Stimulated activated CD4-positive, alpha-beta T cell treated with anti-CD3 and anti-CD28 coated beads, Interleukin-12 subunit alpha, Interleukin-12 subunit beta, amount 100 ng/mL, for 4 hours (primary cell): ENCODE measurements around the gene ZNRF1.

Experiments used
- DNase-seq: peaks from one replicate; pipeline ENCODE4 v3.0.0-alpha.2; 2020

The ZNRF1 gene

DNA sequence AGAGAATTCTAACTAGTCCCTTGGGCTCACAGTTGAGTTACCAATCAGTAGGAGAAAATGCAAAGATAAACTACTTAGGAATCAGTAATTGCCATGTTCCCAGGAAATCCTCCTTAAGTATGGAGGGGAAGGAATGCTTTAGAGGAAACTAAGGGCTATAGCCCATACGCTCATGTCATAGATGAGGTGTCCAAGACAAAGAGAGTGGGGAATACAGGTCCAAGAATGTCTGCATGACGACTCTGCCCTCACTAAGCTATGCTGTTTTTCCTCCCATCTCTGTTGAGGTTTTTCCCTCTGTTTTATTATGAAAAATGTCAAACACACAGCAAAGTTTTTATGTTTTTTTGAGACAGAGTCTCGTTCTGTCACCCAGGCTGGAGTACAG is 101.8 kb downstream of the ZNRF1 start:
- DNase-seq = no peak

DNA sequence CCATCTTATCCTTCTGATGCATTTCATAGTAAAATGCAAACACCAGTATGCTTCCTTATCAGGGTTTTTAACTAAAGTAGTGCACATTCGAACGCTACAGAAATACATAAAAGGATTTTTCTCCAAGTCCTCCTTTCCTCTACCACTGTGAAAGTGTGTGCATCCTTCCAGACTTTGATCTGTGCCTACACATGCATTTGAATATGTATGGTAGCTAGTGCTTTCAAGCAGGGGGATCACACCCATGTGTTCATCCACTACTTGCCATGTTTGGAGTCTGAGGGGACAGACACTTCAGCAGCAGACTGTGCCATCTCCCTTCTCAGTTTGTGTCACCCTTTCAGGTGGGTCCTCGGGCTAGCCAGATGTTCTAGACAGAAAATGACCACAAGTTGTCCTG is 102.8 kb downstream of the ZNRF1 start:
- DNase-seq = no peak

DNA sequence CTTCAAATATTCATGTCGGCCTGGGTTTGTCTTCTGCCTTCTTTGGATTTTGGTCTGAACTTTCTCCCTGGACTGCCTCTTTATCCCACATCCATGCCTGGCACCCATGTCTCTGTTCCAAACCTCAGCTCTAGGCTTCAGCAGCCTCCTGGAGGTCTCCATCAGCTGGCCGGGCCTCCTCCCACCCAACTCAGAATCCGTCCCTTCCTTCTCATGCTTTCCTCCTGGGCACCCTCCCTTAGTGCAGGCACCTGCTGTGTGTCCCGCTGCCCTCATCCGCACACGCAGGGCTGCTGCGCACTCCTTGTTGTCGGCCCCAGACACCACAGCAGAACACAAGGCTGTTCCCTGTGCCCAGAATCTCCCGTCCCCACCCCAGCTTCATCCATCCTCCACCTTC is 103.8 kb downstream of the ZNRF1 start:
- no peak for DNase-seq

DNA sequence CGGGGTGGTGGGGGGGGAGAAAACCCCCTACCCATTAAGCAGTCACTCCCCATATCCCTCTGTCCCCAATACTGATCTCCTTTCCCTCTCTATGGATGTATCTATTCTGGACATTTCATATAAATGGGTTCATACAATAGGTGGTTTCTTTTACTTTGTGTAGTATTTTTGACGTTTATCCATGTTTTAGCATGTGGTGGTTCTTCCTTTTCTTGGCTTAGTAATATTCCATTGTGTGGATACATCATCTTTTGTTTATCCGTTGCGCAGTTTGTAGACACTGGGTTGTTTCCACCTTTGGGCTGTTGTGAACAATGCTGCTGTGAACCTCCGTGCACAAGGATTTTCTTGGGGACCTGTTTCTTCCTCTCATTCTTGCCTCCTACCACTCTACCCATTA is 105.2 kb downstream of the ZNRF1 start:
- no peak for DNase-seq

DNA sequence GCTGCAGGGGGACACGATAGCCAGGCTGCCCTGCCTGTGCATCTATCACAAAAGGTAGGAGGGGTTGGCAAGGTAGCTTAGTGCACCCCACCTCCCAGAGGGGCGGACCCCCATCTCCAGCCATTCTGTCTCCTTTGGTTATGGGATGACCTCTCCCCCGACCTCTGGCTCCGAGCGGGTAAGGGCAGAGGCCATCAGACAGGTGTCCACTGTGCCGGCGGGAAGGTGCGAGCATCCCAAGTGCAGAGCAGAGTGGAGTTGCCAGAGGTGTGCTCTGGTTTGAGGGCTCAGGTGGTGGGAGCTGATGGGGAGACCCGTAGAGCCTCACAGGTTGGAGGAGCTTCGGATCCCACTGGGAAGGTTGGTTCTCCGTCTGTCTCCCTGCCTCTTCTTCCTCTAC is 106.0 kb downstream of the ZNRF1 start:
- DNase-seq = no peak

DNA sequence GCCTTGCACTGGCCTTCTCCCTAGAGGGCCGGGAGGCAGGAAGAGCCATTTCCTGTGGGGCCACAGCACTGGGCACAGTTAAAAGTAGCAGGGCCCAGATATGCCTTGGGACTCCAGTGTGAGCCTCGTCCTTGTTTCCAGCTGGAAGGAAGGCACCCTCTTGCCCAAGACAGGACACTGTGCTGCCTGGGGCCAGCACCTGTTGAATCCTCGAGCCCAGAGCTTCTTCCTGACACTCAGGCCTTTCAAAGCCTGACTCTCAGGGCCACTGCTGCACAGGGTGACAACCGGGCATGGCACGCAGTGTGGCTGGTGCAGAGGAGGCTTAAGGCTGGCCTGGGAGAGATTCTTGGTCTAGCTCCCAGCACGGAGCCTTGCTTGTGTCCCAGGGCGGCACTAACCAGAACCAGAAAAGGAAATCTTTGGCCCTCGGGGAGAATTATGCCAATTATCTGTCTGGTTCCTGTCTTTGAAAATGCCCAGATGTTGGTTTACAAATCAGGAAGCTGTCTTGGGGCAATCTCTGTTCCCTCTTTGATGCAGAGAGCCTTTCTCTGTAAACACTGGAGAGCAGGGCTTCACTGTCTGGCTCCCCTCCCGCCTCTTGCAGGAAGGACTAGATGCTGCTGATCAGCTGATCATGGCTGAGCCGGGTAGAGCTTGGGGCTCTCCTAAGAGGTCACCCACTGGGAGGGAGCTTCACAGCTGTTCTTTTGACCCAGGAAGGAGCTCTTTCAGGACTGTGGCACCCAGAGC is 106.7 kb downstream of the ZNRF1 start:
- no peak for DNase-seq

DNA sequence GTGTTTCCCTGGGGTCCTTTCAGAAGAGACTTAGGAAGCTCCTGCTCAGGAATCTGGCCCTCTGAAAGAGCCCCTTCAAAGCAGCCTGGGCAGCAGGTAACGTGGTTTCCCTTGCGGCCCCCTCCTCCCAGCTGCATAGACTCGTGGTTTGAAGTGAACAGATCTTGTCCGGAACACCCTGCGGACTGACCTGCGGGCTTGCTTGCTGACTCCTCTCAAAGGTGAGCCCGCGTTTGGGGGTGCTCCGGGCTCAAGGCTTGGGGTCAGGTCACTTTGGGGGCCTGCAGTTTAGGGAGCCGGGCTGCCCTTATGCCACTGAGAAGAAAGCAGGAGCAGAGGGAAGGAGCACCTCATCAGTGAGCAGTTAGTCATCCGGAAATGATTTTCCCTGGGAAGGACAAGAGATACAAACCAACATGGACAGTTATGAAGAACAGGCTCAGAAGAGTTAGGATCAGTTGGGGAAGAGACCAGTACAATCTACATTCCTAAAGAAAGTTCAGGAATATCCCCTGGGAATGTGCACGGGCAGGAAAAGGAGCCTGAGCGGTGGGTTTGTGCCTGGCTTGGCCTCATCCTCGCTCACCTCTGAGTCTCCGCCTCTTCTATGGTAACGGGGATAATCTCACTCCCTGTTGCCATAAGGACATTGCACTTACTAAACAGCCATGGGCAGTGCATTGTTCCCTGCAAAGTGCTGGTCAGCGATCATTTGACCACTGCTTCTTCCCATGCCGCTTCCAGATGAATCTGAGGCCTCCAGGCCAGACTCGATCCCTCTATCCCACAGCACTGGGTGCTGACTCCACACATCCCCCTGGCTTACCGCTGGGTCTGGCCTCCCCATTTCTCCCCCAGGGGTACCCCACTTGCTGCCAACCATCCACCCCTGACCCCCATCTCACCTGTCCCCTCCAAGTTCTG is 107.8 kb downstream of the ZNRF1 start:
- DNase-seq = no peak

DNA sequence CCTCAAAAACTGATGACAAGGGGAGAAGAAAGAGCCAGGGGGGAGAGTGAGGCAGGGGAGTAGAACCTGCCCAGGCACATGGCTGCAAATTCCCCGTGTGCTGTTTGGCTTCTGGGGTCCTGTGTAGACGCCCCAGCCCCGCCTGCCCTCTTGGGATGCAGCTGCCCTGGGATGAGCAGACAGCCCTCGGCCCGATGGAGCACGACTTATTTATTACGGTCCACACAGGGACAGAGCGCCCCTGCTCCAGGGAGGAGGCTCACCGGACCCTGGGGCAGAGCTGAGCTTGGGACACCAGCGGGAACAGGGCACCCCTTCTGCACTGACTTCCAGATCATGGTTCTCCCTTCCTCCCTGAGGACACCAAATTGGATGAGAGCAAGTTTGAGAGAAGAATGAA is 108.7 kb downstream of the ZNRF1 start:
- no peak for DNase-seq

DNA sequence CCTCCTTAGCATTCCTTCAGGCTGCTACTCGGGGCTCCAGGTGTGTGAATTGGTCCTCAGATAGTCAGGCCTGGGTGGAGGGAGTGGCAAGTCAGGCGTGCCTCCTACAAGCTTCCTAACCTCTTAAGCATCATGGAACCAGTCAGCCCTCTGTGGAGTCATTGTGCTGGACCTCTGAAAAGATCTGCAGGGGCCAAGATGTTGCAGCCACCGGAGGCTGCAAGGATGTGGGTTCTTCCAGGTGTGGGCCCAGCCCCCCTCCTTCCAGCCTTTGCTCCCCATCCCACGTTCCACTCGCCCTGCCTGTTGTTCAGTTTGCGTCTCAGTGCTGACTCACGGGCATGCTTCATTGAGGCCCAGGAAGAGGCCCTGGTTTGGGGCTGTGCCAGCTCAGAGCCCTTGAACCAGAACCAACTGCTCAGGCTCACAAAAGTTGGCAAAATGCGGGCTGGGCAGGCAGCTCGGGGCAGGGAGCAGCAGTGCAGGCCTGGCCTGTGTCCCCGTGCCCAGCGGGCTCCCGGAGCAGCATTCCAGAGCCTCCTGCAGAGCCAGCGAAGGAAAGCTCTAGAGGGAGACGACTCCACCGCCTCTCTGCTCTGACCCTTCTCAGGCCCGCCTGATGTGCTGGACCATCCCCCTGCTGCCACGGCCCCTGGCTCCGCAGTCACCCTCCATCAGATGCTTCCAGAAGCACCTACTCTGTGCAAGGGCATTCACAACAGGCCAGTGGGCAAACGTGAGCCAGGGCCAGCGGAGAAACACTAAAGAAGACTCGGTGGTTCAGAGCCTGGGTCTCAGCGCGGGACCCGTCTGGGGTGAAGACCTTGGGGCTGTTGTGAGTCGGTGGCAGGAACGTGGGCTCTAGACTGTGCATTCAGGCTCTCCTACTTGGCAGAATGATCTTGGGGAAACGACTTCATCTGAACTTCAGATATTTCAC is 110.2 kb downstream of the ZNRF1 start:
- DNase-seq = peak; percentile 76

DNA sequence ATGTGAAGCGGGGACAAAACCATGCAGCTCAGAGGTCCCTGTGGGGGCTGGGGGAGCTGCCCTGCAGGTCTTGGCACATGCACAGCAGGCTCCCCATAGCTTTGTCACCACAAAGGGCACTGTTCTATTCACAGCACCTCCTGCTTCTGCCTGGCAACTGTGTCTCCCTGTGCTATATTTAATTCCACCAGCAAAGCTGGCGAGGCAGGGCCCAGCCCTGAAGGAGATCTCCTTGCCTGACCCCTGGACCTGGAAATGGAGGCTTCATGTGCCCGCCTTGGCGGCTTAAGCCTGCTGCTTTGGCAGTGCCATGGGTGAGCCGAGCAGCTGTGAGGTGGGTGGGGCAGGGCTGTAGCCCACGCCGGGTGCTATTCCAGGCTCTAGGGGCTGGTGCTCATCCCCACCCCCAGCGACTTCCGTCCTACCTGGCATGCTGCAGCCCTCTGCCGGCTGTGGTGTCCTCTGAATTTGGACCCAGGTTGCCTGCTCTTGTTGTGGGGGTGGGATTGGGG is 111.0 kb downstream of the ZNRF1 start:
- DNase-seq = no peak

DNA sequence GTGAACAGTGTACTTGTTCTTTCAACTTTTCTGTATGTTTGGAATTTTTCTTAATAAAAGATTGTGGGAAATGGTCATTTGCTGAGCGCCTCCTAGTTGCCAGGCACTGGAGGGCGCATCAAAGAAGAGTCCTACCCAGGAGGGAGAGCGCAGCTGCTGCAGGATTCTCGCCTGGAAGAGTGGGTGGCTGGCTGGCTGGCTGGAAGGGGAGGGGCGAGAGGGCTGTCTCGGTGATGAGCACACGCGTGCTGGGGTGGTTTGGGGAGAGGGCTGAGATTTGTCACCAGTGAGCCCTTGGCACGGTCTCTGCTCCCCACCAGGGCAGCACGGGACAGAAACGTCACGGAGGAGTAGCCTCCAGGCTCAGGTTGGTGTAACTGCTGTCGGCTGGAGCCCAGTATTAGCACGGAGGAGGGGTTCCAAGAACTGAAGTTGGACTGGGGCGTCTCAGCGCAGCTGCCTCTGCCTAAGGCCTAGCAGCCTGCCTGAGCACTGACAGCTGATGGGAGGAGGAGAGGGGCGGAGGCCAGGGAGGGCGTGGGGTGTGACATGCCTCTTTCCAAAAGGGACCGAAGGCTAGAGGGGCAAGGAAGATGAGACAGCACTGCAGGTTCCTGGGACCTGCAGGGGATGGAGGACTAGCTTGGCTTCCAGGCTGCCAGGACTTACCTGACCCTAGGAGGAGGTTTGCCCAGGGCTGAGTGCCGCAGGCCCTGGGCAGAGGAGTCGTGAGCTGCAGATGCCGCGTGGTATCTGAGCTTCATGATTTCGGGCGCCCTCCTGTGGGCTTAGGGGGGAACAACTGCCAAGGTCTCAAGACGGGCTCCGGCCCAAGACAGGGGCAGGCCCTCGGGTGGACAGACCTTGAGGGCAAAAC is 112.1 kb downstream of the ZNRF1 start:
- DNase-seq = peak; percentile 77

DNA sequence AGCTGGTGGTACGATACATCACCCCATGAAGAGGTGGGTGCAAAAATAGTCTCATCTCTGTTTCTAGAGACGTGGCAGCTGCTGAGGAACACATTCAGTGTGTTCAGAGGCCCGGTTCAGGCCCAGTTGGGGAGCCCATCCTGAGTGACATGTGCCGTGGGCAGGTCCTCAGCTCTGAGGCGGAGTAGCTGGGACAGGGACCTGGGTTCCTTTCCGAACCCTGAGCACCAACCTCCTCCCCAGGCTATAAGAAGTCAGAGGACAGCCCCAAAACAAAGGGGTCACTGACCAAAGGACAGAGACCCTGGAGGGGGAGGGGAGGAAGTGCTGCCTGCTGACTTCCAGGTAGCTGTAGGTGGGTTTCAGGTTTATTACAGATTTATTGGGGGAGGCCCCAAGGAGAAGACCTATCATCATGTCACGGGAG is 112.7 kb downstream of the ZNRF1 start:
- DNase-seq = no peak

DNA sequence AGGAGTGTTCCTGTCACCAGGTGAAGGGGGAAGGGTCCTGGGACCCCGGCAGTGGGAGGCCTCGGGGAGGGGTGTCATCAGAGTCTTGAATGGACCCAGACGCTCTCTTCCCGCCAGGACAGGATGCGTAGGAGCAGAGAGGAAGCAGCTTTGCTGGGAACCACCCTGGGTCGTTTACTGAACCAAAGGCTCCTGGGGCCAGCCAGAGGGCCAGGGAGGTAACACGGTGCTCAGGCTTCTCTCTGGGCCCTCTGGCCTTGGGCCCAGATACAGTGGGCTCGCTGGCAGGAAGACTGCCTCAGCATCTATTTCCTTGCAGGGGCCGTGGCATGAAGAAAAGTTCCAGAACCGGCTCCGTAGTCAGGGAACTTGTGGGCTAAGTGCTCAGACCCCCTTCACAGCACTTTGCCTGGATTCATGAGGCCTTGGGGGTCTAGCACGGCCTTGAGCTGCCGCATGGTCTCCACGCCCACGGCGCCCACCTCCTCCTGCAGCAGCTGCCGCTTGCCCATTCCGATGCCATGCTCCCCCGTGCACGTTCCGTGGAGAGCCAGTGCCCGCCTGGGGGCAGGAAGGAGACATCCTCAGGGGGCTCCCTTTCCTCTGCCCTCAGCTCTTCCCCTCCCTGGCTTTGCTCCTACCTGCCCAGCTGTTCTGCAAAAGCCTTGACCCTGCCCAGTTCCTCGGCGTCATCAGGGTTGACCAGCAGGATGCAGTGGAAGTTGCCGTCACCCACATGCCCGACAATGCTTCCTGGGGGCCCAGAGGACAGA is 113.3 kb downstream of the ZNRF1 start:
- no peak for DNase-seq

DNA sequence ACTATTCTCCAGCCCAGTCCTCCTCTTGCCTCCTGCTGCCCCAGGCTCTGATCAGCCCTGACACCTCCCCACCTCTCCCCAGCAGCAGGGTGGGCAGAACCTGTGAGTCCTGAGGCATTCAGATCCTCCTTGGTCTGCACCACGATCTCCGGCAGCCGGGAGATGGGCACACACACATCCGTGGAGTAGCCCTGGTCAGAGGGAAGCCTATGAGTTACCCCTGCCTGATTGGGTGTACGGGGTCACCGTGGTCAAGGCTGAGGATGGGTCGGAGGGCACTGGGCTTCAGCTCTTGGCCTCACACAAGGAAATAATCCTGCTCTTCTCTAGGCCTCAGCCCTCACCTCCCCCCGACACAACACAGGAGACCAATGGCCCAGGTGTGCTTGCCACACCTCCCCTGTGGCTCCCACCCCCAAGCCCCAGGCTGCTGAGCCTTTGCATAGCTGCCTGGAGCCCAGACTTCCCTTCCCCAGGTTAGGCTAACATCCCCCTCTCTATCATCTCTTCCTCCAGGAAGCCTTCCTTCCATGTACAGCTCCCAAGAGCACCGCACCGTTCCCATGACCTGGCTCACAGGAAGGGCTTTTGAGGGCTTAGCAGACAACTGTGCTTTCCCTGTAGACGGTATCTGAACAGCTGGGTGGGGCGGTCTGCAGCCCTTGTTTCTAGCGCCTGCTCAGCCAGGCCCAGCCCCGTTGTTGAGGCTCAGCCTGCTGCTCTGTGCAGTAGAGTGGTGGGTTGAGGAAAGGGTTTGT is 114.1 kb downstream of the ZNRF1 start:
- no peak for DNase-seq

DNA sequence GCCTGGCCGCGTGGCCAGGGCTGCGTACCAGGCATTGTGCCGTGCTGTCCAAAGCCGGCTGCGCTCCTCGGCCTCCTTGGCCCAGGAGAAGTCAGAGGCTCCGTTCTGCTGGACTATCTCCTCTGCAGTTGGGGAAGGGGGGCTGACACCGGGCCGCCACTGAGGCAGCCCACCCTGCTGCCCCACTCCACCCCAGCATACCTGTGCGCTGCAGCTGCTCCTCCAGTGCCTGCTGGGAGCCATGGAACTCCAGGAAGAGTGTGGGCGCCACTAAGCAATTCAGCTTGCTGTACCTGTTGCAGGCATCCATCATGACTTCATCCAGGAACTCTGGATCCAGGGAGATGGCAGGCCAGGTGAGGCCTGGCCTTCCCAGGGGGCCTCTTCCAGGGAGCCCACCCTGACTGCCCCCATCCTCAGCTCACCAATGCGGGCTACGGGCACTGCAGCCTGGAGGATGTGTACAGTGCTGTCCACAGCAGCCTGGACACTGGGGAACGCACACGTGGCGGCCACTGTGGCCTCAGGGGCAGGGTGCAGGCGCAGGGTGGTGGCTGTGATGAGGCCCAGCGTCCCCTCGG is 114.8 kb downstream of the ZNRF1 start:
- DNase-seq = no peak

DNA sequence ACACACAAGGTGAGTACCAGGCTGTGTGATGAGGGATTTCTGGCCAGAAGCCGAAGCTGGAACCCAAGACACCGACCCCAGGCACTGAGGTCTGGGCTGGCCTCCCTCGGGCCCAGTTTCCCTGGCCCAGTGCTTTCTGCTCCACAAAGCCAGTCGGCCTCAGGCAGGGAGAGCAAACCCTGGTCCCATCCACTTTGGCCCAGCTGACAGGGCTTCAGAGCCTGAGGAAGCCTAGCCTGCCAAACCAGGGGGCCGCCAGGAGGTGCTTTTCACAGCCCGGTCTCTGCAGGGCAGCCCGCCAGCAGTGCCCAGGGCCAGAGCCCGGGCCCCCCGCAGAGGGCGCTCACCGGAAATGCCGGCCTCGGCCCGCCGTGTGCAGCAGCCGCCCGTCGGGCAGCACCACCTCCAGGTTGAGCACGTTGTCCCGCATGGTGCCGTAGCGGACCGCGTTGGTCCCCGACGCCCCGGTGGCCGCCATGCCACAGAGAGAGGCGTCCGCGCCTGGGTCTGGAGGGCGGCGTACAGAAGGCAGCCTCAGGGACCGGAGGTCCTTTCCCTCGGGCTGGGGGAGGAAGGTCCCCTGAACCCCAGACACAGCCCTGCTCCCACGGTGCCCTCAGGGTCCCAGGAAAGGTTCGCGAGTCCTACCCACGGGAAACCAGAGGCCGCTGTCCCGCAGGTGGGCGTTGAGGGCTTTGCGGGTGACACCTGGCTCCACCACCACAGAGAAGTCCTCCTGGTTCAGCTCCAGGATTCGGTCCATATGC is 115.5 kb downstream of the ZNRF1 start:
- no peak for DNase-seq

DNA sequence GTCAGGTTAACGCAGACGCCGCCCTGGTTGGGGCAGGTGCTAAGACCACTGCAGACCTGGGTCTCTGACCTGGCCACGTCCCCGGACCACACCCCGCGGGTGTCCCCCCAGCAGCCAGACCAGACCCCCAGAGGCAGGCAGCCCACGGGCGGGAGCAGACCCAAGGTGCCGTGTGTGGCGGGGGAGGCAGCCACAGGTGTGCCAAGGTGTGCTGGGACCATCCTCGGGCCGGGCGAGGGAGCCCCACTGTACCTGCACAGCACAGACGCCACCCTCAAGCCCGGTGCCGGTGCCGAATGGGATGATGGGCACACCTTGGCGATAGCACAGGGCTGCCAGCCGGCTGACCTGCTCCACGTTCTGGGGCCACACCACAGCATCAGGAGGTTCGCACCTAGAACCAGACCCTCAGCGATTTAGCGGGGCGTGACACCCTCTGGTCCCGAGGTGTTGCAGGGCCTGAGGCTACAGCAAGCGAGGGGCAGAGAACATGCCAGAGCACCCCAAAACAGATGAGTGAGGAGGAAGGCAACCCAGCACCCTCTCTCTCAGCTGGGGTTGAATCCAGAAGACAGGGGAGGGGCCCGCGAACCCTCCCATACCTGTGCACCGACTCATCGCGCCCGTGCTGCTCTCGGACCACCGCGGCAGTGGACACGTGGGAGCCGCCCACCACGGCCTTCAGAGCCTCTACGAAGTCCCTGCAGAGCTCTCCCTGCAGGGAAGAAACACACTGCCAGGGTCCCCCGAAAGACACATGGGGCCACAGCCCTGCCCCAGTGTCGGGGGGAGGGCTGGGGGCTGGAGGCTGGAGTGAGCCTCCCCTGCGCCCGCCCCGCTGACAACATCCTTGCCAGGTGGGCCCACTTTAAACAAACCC is 116.4 kb downstream of the ZNRF1 start:
- DNase-seq = no peak
